H1 (cell line): ENCODE results near the gene PLCH2.

ENCODE experiments used
- EZH2 ChIP-seq: fragments of 200-600 bp; sonication (generic); IDR thresholded peaks from 2 replicates; pipeline ENCODE4 v1.7.1; 2012; ENCODE audit warnings: low read depth, mild to moderate bottlenecking, moderate library complexity, low read length, inconsistent platforms; ENCODE audit not compliant: severe bottlenecking
- GABPA ChIP-seq: IDR thresholded peaks from 2 replicates; pipeline ENCODE4 v1.6.1; 2011; ENCODE audit warnings: mild to moderate bottlenecking, low read length, moderate library complexity, borderline replicate concordance; ENCODE audit not compliant: insufficient read depth
- JUND ChIP-seq: IDR thresholded peaks from 2 replicates; pipeline ENCODE4 v1.6.1; 2011; ENCODE audit warnings: mild to moderate bottlenecking, improper control_type of control experiment, low read length
- TF ChIP-seq, protein P1 (sequence below): IDR thresholded peaks from 2 replicates; pipeline ENCODE4 v1.6.1; 2012; ENCODE audit warnings: inconsistent platforms

- TF ChIP-seq GABPA (no peak), EZH2 (no peak), JUND (no peak)
- TF ChIP-seq, protein P1, sequence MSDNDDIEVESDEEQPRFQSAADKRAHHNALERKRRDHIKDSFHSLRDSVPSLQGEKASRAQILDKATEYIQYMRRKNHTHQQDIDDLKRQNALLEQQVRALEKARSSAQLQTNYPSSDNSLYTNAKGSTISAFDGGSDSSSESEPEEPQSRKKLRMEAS = no peak
Measured at GRCh38 chr1:2498648-2499047, 22.6 kb downstream of the PLCH2 start.
